ENCODE data around the gene LEPROT.

The LEPROT gene

DNA sequence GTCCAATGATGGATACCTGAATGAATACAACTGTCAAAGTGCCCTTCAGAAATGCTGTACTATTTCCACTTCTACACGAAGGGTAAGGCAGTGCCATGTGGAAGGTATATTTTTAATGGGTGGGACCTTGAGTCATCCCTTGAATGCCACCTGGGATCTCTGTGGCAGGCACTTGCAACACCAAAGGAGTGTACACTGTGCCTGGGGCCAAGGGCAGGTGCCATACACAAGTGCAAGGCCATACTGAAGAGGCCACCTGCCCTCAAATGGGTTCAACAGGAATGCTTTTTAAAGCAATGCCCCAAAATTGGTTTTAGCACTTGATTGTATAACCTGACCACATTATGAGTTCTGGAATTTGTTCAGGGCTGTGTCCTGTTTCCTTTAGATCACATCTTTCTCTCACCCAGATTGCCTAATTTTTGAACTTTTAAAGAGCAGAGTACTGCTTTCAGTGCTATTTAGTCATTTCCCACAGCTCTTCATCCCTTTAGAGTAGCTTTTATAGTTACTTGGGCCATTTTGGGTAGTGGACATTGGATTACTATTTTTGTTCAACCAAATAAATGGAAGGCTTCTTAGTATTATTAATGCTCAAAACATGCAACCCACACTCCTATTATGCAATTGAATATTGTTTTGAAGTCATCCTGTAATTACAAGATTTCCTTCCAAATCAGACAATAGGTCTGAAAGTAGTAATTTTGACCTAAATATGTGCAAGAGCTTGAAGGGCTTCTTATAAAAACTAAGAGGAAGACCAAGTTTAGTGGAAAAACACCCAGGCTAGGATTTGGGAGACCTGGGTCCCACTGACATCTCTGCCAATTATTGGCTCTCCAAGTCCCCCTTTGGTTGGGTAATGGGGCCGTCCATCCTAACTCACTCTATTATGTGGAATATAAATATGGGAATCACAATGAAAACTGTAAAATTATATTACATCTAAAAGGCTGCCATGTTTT is 57.2 kb downstream of the LEPROT start:
- no peak for DNase-seq (ENCODE audit: low spot score)

DNA sequence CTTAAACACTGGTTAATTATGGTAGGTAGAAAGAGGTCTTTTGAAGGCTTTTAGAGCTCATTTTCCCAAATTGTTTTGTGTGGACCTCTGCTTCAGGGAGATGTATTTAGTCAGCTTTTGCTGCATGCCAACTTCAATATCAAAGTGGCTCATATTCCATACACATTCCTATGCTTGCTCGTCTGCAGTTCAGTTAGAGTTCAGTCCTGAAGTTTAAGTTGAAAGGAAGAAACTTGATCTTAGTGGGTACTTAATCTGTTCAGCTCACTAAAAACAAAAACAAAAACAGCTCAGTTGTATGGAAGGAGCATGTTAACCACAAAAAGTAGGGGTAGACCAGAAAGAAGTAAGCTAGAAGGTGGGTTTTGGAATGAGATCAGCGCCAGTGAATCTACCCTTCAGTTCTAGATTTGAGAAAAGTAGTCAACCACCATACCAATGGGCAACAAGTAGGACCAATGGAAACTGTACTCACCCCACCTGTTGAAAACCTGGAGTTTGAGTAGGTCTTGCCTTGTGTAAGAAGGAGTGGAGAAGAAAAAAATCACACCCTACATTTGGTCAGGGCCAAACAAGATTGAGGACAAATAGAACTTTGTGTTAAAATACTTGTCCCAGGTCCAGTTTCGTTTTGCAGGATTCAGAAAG is 58.0 kb downstream of the LEPROT start:
- no peak for DNase-seq (ENCODE audit: low spot score)

DNA sequence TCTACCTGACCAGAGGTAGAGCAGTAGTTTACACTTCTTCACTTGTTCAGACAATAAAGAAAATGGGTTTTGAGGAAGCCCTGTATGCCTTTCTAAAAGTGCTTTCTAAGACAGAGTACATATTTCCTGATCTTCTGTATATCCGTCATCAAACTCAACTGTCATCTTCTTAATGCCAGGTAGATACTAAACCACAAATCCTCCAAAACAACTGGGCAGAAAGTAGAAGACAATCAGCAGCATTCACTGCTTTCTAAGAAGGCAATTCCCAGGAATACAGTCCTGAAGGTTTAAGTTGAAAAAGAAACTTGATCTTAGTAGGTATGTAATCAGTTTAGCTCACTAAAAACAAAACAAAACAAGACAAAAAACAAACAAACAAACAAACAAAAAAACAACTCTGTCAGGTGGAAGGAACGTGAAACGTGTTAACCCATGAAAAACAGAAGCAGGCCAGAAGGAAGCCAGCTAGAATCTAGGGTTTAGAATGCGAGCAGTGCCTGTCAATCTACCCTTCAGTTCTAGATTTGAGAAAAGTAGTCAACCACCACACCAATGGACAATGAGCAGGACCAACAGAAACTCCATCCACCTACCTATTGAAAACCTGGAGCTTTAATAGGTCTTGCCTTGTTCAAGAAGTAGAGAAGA is 59.2 kb downstream of the LEPROT start:
- no peak for DNase-seq (ENCODE audit: low spot score)

DNA sequence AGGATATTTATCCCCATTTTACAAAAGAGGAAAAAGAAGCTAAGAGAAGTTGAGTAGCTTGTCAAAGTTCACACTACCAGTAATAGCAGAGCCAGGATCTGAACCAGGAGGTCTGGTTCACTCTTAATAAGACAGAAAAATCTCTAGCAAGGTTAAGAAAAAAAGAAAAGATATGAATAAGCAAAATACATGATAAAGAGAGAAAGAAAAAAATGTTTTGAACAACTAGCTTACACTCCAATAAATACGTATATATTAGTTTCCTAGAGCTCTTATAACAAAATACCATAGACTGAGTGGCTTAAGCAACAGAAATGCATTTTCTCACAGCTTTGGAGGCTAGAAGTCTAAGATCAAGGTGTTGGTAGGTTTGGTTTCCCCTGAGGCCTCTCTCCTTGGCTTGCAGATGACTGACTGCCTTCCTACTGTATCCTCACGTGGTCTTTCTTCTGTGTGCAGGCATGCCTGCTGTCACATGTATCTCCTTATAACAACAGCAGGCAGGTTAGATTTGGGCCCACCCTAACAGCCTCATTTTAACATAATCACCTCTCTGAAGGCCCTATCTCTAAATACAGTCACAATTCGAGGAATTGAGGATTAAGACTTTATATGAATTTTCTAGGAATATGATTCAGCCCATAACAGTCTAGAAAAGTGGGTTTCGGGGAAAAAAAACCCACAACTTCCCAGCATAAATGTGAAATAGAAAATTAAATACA is 60.4 kb downstream of the LEPROT start:
- DNase-seq (ENCODE audit: low spot score): no peak

DNA sequence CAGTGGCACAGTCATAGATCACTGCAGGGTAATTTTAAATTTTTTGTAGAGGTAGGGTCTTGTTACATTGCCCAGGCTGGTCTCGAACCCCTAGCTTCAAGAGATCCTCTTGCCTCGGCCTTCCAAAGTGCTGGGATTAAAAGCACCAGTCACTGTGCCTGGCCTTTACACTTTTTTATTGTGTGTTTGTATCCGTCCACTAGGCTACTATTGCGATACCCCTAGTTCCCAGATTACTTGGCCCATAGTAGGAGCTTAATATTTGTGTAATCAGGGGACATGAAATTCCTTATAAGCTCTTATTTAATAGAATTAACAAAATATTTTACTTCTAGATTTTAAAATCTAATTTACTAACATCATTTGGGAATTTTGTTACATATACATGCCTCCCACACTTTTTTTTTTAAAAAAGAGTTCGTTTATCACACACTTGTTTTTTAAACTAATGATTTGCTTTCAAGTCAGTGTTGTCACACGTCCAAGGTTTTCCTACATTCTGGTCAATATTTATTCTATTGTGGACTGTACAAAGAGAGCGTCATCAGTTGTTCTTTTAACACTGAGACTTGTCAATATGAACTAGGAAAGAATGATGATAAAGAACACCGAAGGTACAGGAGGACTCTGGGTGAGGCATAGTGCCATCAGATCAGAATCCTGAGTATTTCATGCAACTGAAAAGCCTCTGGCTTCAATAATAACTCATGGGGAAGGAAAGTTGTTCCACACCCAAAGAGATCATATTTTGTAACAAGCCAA is 63.7 kb downstream of the LEPROT start:
- DNase-seq (ENCODE audit: low spot score): no peak

All from COLO829 (cell line).